HepG2 (cell line): ENCODE data around the gene PJA2. TPM values are rescaled to one million over a fixed set of nuclear protein-coding genes. Genes with fewer than 3 reads are reported as not detected.
A peak's percentile ranks its signal among the peaks of the same experiment; 100 is the strongest.

Experiments used
- AHDC1 ChIP-seq: sonication (generic); formaldehyde crosslinking; IDR thresholded peaks from 2 replicates; pipeline ENCODE4 v1.5.1; 2020; ENCODE audit warnings: mild to moderate bottlenecking, missing genetic modification reagents, borderline replicate concordance
- KLF6 ChIP-seq: IDR thresholded peaks from 2 replicates; pipeline ENCODE4 v1.8.0; 2016; ENCODE audit warnings: missing biosample characterization, missing genetic modification reagents
- NCOA2 ChIP-seq: sonication (generic); formaldehyde crosslinking; IDR thresholded peaks from 2 replicates; pipeline ENCODE4 v1.8.0; 2022; ENCODE audit warnings: inconsistent platforms
- SNAPC2 ChIP-seq: sonication (generic); formaldehyde crosslinking; IDR thresholded peaks from 2 replicates; pipeline ENCODE4 v1.8.1; 2022; ENCODE audit warnings: mild to moderate bottlenecking, missing genetic modification reagents
- ZBTB40 ChIP-seq, 2 experiments: fragments of 450-650 bp in 1 of 2; sonication (generic) in 1 of 2; formaldehyde crosslinking in 1 of 2; IDR thresholded peaks; 2 replicates each; pipeline versions ENCODE4 v1.6.1 to v1.8.0; 2016 to 2022; ENCODE audit warnings: antibody characterized with exemption in 1 of 2, mild to moderate bottlenecking in 1 of 2, missing genetic modification reagents in 1 of 2
- ZNF562 ChIP-seq: sonication (generic); formaldehyde crosslinking; IDR thresholded peaks from 2 replicates; pipeline ENCODE4 v1.8.0; 2022; ENCODE audit warnings: missing genetic modification reagents, borderline replicate concordance
- polyA plus RNA-seq, 8 experiments: library from polyadenylated mRNA; depleted of rRNA in 3 of 8; stranded (reverse) in 7 of 8; unstranded in 1 of 8; fragments of >200 nt; fragmentation: Illumina TruSeq in 4 of 8; extraction: Trizol in 4 of 8; gene quantifications; 2 replicates each; pipeline versions ENCODE4 v1.2.1 to v1.2.3, GENCODE V29; 2011 to 2016; ENCODE audit warnings: low read depth in 4 of 8, missing spikeins in 1 of 8, mixed read lengths in 1 of 8; ENCODE audit not compliant: insufficient read depth in 1 of 8
- total RNA-seq, 5 experiments: library from RNA; depleted of rRNA; stranded (reverse); fragments of >200 nt; fragmentation: Illumina TruSeq; extraction: Trizol; gene quantifications; 2 replicates each; pipeline ENCODE4 v1.2.3, GENCODE V29; 2016; ENCODE audit warnings: low read depth in 1 of 5

Gene PJA2
- total and polyA plus RNA-seq, 2 of the 13 experiments (the other 11 are each of a cell fraction or from before 2014, with no cell fraction given), result 39.4 to 41.4 TPM

GRCh38 chr5:109409844-109410388, at the start of gene PJA2 (continued):
- TF ChIP-seq AHDC1 (no peak), ZNF562 (CRISPR knock-in tag) (no peak), NCOA2 (CRISPR knock-in tag) (no peak), SNAPC2 (CRISPR knock-in tag) (0 out of 2 replicates have a peak, but pooled peaks have one; percentile 80), KLF6 (CRISPR knock-in tag) (0 out of 2 replicates have a peak, but pooled peaks have one; percentile 53), ZBTB40 (IDR thresholded peaks at IDR 0.05) (no peak), ZBTB40 (CRISPR knock-in tag; IDR thresholded peaks at IDR 0.05) (no peak)
